ENCODE data around the gene GPR89B. TPM values are rescaled to one million over a fixed set of nuclear protein-coding genes. Genes with fewer than 3 reads are reported as not detected.
"Not testable (repeated sequence)": the region's sequence is repeated elsewhere in the genome, so short reads cannot be mapped to it uniquely, and the experiment has no call there.

Gene GPR89B
- total and polyA plus RNA-seq, 7 donors = 0.60 to 26.3 (median 9.9) TPM

- peaks cover 4 to 50% (median 9%) of the 10 kb centered on the region in 3 donors for H3K27me3 ChIP-seq
- TF ChIP-seq POLR2A (IDR thresholded peaks at IDR 0.05) (no peak), CTCF (IDR thresholded peaks at IDR 0.05) (no peak), EP300 (IDR thresholded peaks at IDR 0.05) (no peak), POLR2AphosphoS5 (IDR thresholded peaks at IDR 0.05) (no peak)
- no peaks in the 10 kb centered on the region for H3K9me3 ChIP-seq
- H3K27ac ChIP-seq = no peak overlapping the region
- intact Hi-C loops (cut with DNase I) = no loop called here
- peaks cover 0 to 12% (median 3%) of the 10 kb centered on the region in 4 donors for H3K4me1 ChIP-seq
- no peak overlapping the region for H3K4me3 ChIP-seq
- no peaks in the 10 kb centered on the region for H3K36me3 ChIP-seq
- no peak for DNase-seq
- WGBS, 2 donors = 86% methylated on average over 1 of the region's 1 CpG
Observed at GRCh38 chr1:148010527-148010926, 82.3 kb downstream of the GPR89B start.

- Histone ChIP-seq H3K4me1 (peaks cover 0 to 12% (median 3%) of the 10 kb centered on the region in 4 donors), H3K27me3 (peaks cover 4 to 58% (median 9%) of the 10 kb centered on the region in 3 donors)
- DNase-seq; H3K9me3 ChIP-seq; H3K27ac ChIP-seq; H3K36me3 ChIP-seq; intact Hi-C loops (cut with DNase I); H3K4me3 ChIP-seq: not testable (repeated sequence)
- 31 to 57% methylated on average over 39 to 40 of the region's 48 CpGs for WGBS, 2 donors
Observed at GRCh38 chr1:148013177-148014144, 85.2 kb downstream of the GPR89B start.

- H3K9me3 ChIP-seq; H3K27ac ChIP-seq; H3K36me3 ChIP-seq; DNase-seq; intact Hi-C loops (cut with DNase I): not testable (repeated sequence)
- H3K27me3 ChIP-seq = peaks cover 4 to 58% (median 9%) of the 10 kb centered on the region in 3 donors
- peak overlapping the region in 3 of 4 donors; percentile 9 to 36 (median 32) for H3K4me3 ChIP-seq
- WGBS, 2 donors = 2% methylated on average over 53 to 54 of the region's 58 CpGs
- peaks cover 0 to 12% (median 3%) of the 10 kb centered on the region in 4 donors for H3K4me1 ChIP-seq
Observed at GRCh38 chr1:148014289-148015200, 86.3 kb downstream of the GPR89B start.

GRCh38 chr1:148024918-148025317, 96.7 kb downstream of the GPR89B start:
- H3K4me1 ChIP-seq; H3K4me3 ChIP-seq; H3K36me3 ChIP-seq; H3K27me3 ChIP-seq; H3K9me3 ChIP-seq; H3K27ac ChIP-seq; DNase-seq; intact Hi-C loops (cut with DNase I): not testable (repeated sequence)
- 88 to 95% methylated on average over 5 of the region's 5 CpGs for WGBS, 2 donors

- not testable (repeated sequence) for H3K27ac ChIP-seq
Observed at GRCh38 chr1:148027004-148027403, 98.8 kb downstream of the GPR89B start.

GRCh38 chr1:148032247-148032646, 104.0 kb downstream of the GPR89B start:
- peaks cover 0 to 17% (median 0%) of the 10 kb centered on the region in 3 donors for H3K27me3 ChIP-seq
- H3K4me3 ChIP-seq; DNase-seq; H3K36me3 ChIP-seq; H3K27ac ChIP-seq; H3K4me1 ChIP-seq; H3K9me3 ChIP-seq; intact Hi-C loops (cut with DNase I): not testable (repeated sequence)
- WGBS, 2 donors = 30 to 56% methylated on average over 2 of the region's 3 CpGs

More at GRCh38 chr1:148027004-148027403, 98.8 kb downstream of the GPR89B start:
- H3K36me3 ChIP-seq; H3K27me3 ChIP-seq; intact Hi-C loops (cut with DNase I); H3K4me3 ChIP-seq; H3K9me3 ChIP-seq; H3K4me1 ChIP-seq; DNase-seq: not testable (repeated sequence)
- WGBS, 2 donors = 91 to 93% methylated on average over 2 of the region's 4 CpGs

- H3K9me3 ChIP-seq; H3K36me3 ChIP-seq; H3K4me1 ChIP-seq; DNase-seq; intact Hi-C loops (cut with DNase I); H3K27ac ChIP-seq; H3K4me3 ChIP-seq: not testable (repeated sequence)
- WGBS, 2 donors = no CpG with 5 or more reads among the region's 25 CpGs
- H3K27me3 ChIP-seq = peaks cover 0 to 17% (median 0%) of the 10 kb centered on the region in 3 donors
Observed at GRCh38 chr1:148032690-148033089, 104.5 kb downstream of the GPR89B start.

GRCh38 chr1:148033147-148033546, 104.9 kb downstream of the GPR89B start:
- H3K4me1 ChIP-seq; H3K36me3 ChIP-seq; H3K27ac ChIP-seq; intact Hi-C loops (cut with DNase I); H3K9me3 ChIP-seq; DNase-seq: not testable (repeated sequence)
- 7 to 21% methylated on average over 12 of the region's 16 CpGs for WGBS, 2 donors
- H3K27me3 ChIP-seq = peaks cover 0 to 17% (median 0%) of the 10 kb centered on the region in 3 donors
- H3K4me3 ChIP-seq = peak overlapping the region in 1 of 4 donors; percentile 16

GRCh38 chr1:148037850-148038461, 109.7 kb downstream of the GPR89B start:
- H3K4me1 ChIP-seq; H3K36me3 ChIP-seq; intact Hi-C loops (cut with DNase I); H3K9me3 ChIP-seq; DNase-seq: not testable (repeated sequence)
- H3K27ac ChIP-seq = peak overlapping the region in 3 of 4 donors; percentile 24 to 69 (median 34)
- H3K4me3 ChIP-seq = peak overlapping the region in 3 of 4 donors; percentile 30 to 49 (median 47)
- 5 to 11% methylated on average over 5 to 6 of the region's 21 CpGs for WGBS, 2 donors
- peaks cover 0 to 20% (median 0%) of the 10 kb centered on the region in 3 donors for H3K27me3 ChIP-seq
